NCI-H1092 treated with DMSO at 0.1 percent for 48 hours (cell line): ENCODE data around the gene NRG3.

Source experiments
- DNase-seq: peaks from one replicate; lab custom pipeline; 2025; lab: John Stamatoyannopoulos, UW

NRG3 gene

GRCh38 chr10:82394122-82394521, 519.1 kb downstream of the NRG3 start:
- no peak for DNase-seq

GRCh38 chr10:82394987-82395386, 520.0 kb downstream of the NRG3 start:
- no peak for DNase-seq

- DNase-seq: no peak
These were observed 521.9 kb downstream of the NRG3 start for GRCh38 chr10:82396886-82397285.

GRCh38 chr10:82397854-82398253, 522.9 kb downstream of the NRG3 start:
- no peak for DNase-seq

- no peak for DNase-seq
These were observed 524.9 kb downstream of the NRG3 start for GRCh38 chr10:82399850-82400249.

- DNase-seq: no peak
These were observed 525.8 kb downstream of the NRG3 start for GRCh38 chr10:82400841-82401240.

GRCh38 chr10:82402906-82403401, 528.0 kb downstream of the NRG3 start:
- DNase-seq: no peak

- no peak for DNase-seq
These were observed 534.7 kb downstream of the NRG3 start for GRCh38 chr10:82409671-82410070.

GRCh38 chr10:82411416-82411815, 536.4 kb downstream of the NRG3 start:
- no peak for DNase-seq

GRCh38 chr10:82420001-82420400, 545.0 kb downstream of the NRG3 start:
- DNase-seq: no peak

GRCh38 chr10:82429302-82429701, 554.3 kb downstream of the NRG3 start:
- DNase-seq: no peak

GRCh38 chr10:82438277-82438676, 563.3 kb downstream of the NRG3 start:
- DNase-seq: no peak

- no peak for DNase-seq
These were observed 565.8 kb downstream of the NRG3 start for GRCh38 chr10:82440775-82441174.

- no peak for DNase-seq
These were observed 577.1 kb downstream of the NRG3 start for GRCh38 chr10:82452046-82452445.

GRCh38 chr10:82452676-82453075, 577.7 kb downstream of the NRG3 start:
- no peak for DNase-seq

- no peak for DNase-seq
These were observed 578.8 kb downstream of the NRG3 start for GRCh38 chr10:82453678-82454293.

- no peak for DNase-seq
These were observed 588.0 kb downstream of the NRG3 start for GRCh38 chr10:82462910-82463551.

- DNase-seq: no peak
These were observed 588.6 kb downstream of the NRG3 start for GRCh38 chr10:82463614-82464013.

GRCh38 chr10:82464191-82464818, 589.3 kb downstream of the NRG3 start:
- DNase-seq: no peak

GRCh38 chr10:82464966-82465365, 590.0 kb downstream of the NRG3 start:
- no peak for DNase-seq

- DNase-seq: no peak
These were observed 593.5 kb downstream of the NRG3 start for GRCh38 chr10:82468453-82468852.

- no peak for DNase-seq
These were observed 597.7 kb downstream of the NRG3 start for GRCh38 chr10:82472406-82473335.
